OCI-LY3 (cell line): ENCODE data around the gene IQSEC1.

Source experiments
- H2AFZ ChIP-seq: fragments of 200-600, 300-600 bp; shearing (Covaris generic); 2 replicates; pipeline ENCODE4 v1.6.0; 2014; ENCODE audit warnings: antibody characterized with exemption, low read depth, low read length
- H3K27ac ChIP-seq: fragments of 200-600, 300-600 bp; sonication (generic); 2 replicates; pipeline ENCODE4 v1.5.1; 2014; ENCODE audit warnings: mild to moderate bottlenecking, low read length, moderate library complexity, mixed read lengths
- H3K27me3 ChIP-seq: fragments of 200-600, 300-600 bp; sonication (generic); 2 replicates; pipeline ENCODE4 v1.6.1; 2014; ENCODE audit warnings: low read depth, low read length, mixed read lengths
- H3K36me3 ChIP-seq: fragments of 200-600, 300-600 bp; sonication (generic); replicated peaks from 2 replicates; pipeline ENCODE3; 2014; ENCODE audit warnings: low read depth, low read length, mixed read lengths
- H3K4me1 ChIP-seq: fragments of 300-600, 200-600 bp; sonication (generic); 2 replicates; pipeline ENCODE4 v1.6.1; 2014; ENCODE audit warnings: low read length, mixed read lengths
- H3K4me2 ChIP-seq: fragments of 200-600, 300-600 bp; sonication (generic); 2 replicates; pipeline ENCODE4 v1.6.1; 2014; ENCODE audit warnings: low read length, mixed read lengths
- H3K4me3 ChIP-seq: fragments of 300-600, 200-600 bp; sonication (generic); 2 replicates; pipeline ENCODE4 v1.5.1; 2014; ENCODE audit warnings: antibody characterized with exemption, mild to moderate bottlenecking, low read length, moderate library complexity
- H3K79me2 ChIP-seq: fragments of 300-600, 200-600 bp; shearing (Covaris generic); 2 replicates; pipeline ENCODE4 v1.6.1; 2014; ENCODE audit warnings: mild to moderate bottlenecking, low read length, mixed read lengths
- H3K9ac ChIP-seq: fragments of 300-600, 200-600 bp; shearing (Covaris generic); 2 replicates; pipeline ENCODE4 v1.6.0; 2014; ENCODE audit warnings: mild to moderate bottlenecking, low read length, moderate library complexity
- H3K9me3 ChIP-seq: fragments of 200-600, 300-600 bp; shearing (Covaris generic); 2 replicates; pipeline ENCODE4 v1.6.1; 2014; ENCODE audit warnings: low read length, mixed read lengths; ENCODE audit not compliant: insufficient read depth
- H4K20me1 ChIP-seq: fragments of 200-600, 300-600 bp; sonication (generic); 2 replicates; pipeline ENCODE4 v1.6.1; 2016; ENCODE audit warnings: low read length, mixed read lengths; ENCODE audit not compliant: insufficient read depth
- CTCF ChIP-seq: fragments of 200-600, 300-600 bp; sonication (generic); IDR thresholded peaks from 2 replicates; pipeline ENCODE4 v1.5.1; 2014; ENCODE audit warnings: antibody characterized with exemption, low read length, low read depth
- EZH2phosphoT487 ChIP-seq: fragments of 200-600 bp; shearing (Covaris generic); IDR thresholded peaks from 2 replicates; pipeline ENCODE4 v1.6.1; 2018; ENCODE audit warnings: antibody characterized with exemption, mixed run types, low read depth

The IQSEC1 gene

GRCh38 chr3:13075986-13076654, 2.9 kb upstream of the IQSEC1 start:
- Histone ChIP-seq H3K27me3 (peaks cover 58% of the 10 kb centered on the region), H3K9ac (no peak overlapping the region), H3K36me3 (no peaks in the 10 kb centered on the region), H3K27ac (no peak overlapping the region), H4K20me1 (no peaks in the 10 kb centered on the region), H2AFZ (no peak overlapping the region), H3K4me2 (no peak overlapping the region), H3K9me3 (no peaks in the 10 kb centered on the region), H3K4me1 (peaks cover 37% of the 10 kb centered on the region), H3K79me2 (no peaks in the 10 kb centered on the region), H3K4me3 (no peak overlapping the region)
- TF ChIP-seq CTCF (no peak), EZH2phosphoT487 (no peak)

- Histone ChIP-seq H3K9me3 (no peaks in the 10 kb centered on the region), H3K36me3 (no peaks in the 10 kb centered on the region), H3K27me3 (peaks cover 58% of the 10 kb centered on the region), H3K27ac (no peak overlapping the region), H3K4me3 (no peak overlapping the region), H3K9ac (no peak overlapping the region), H3K4me2 (no peak overlapping the region), H2AFZ (no peak overlapping the region), H4K20me1 (no peaks in the 10 kb centered on the region), H3K4me1 (peaks cover 37% of the 10 kb centered on the region), H3K79me2 (no peaks in the 10 kb centered on the region)
- TF ChIP-seq EZH2phosphoT487 (no peak), CTCF (no peak)
Observed at GRCh38 chr3:13075318-13075717, 2.1 kb upstream of the IQSEC1 start.

- no peak overlapping the region for H3K27ac ChIP-seq
- H3K27me3 ChIP-seq = peaks cover 58% of the 10 kb centered on the region
- peak overlapping the region; percentile 70; the same call in 1 of the 2 replicates for H3K4me3 ChIP-seq
- H3K36me3 ChIP-seq = no peaks in the 10 kb centered on the region
- TF ChIP-seq CTCF (no peak), EZH2phosphoT487 (no peak)
- peaks cover 44% of the 10 kb centered on the region for H3K4me1 ChIP-seq
- H2AFZ ChIP-seq = no peak overlapping the region
- H3K79me2 ChIP-seq = no peaks in the 10 kb centered on the region
- no peak overlapping the region for H3K9ac ChIP-seq
- H4K20me1 ChIP-seq = no peaks in the 10 kb centered on the region
- H3K4me2 ChIP-seq = peak overlapping the region; percentile 93
- H3K9me3 ChIP-seq = no peaks in the 10 kb centered on the region
Observed at GRCh38 chr3:13074006-13074375, 762 bp upstream of the IQSEC1 start.

GRCh38 chr3:13072600-13073325, 466 bp downstream of the IQSEC1 start:
- H2AFZ ChIP-seq = peak overlapping the region; percentile 63; the same call in 1 of the 2 replicates
- peak overlapping the region; percentile 37 for H3K9ac ChIP-seq
- peaks cover 36% of the 10 kb centered on the region for H3K4me1 ChIP-seq
- TF ChIP-seq CTCF (no peak), EZH2phosphoT487 (no peak)
- H3K27ac ChIP-seq = no peak overlapping the region
- H3K9me3 ChIP-seq = no peaks in the 10 kb centered on the region
- no peaks in the 10 kb centered on the region for H3K36me3 ChIP-seq
- peak overlapping the region; percentile 93 for H3K4me2 ChIP-seq
- peaks cover 51% of the 10 kb centered on the region for H3K27me3 ChIP-seq
- no peaks in the 10 kb centered on the region for H4K20me1 ChIP-seq
- H3K4me3 ChIP-seq = peak overlapping the region; percentile 70
- H3K79me2 ChIP-seq = no peaks in the 10 kb centered on the region
